Stimulated activated CD8-positive, alpha-beta memory T cell treated with anti-CD3 and anti-CD28 coated beads, Interleukin-15, amount 100 ng/mL, for 24 hours (primary cell): Measurements from ENCODE around the gene DHRS12.

Experiments used
- DNase-seq: peaks from one replicate; pipeline ENCODE4 v3.0.0-alpha.2; 2020; ENCODE audit warnings: low read depth

DHRS12 gene

DNA sequence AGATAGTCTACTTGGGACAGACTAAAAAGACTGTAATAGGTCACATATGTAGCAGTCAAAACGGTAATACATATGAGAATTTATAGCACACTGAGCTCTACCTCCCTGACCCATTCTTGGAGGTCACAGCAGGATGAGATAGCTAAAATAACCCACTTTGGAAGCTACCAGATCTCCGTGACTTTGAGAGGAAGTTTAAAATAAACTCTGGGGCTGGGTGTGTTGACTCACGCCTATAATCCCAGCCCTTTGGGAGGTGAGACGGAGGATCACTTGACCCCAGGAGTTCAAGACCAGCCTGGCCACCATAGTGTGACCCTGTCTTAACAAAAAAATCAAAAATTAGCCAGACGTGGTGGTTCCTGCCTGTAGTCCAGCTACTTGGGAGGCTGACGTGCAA, 45.3 kb downstream of the DHRS12 start:
- no peak for DNase-seq

- DNase-seq: no peak
These were observed 47.3 kb downstream of the DHRS12 start for GRCh38 chr13:51756651-51757050.

GRCh38 chr13:51747438-51748434, 56.2 kb downstream of the DHRS12 start:
- DNase-seq: no peak

- DNase-seq: no peak
These were observed 57.2 kb downstream of the DHRS12 start for GRCh38 chr13:51746802-51747201.

- DNase-seq: no peak
These were observed 58.7 kb downstream of the DHRS12 start for GRCh38 chr13:51745243-51745642.

- no peak for DNase-seq
These were observed 61.4 kb downstream of the DHRS12 start for GRCh38 chr13:51742611-51743010.

DNA sequence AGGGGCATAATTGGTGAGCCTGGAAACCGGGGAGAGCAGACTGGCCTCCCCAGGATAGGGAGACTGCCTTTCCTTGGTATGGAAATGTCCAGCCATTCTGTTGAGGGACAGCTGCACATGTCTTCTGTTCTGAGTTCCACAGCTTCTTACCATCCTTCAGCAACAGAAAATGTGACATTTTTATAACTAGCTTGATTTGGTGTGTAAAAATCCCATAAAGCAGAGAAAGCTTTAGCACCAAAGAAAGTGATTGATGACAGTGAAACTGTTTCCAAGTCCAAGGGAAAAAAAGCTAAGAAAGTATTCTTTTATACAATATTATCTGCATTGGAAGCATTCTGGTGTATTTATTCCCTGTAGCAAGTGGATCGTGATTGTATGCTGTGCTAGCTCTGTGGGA, 61.9 kb downstream of the DHRS12 start:
- DNase-seq: no peak

GRCh38 chr13:51740698-51741097, 63.3 kb downstream of the DHRS12 start:
- DNase-seq: no peak

DNA sequence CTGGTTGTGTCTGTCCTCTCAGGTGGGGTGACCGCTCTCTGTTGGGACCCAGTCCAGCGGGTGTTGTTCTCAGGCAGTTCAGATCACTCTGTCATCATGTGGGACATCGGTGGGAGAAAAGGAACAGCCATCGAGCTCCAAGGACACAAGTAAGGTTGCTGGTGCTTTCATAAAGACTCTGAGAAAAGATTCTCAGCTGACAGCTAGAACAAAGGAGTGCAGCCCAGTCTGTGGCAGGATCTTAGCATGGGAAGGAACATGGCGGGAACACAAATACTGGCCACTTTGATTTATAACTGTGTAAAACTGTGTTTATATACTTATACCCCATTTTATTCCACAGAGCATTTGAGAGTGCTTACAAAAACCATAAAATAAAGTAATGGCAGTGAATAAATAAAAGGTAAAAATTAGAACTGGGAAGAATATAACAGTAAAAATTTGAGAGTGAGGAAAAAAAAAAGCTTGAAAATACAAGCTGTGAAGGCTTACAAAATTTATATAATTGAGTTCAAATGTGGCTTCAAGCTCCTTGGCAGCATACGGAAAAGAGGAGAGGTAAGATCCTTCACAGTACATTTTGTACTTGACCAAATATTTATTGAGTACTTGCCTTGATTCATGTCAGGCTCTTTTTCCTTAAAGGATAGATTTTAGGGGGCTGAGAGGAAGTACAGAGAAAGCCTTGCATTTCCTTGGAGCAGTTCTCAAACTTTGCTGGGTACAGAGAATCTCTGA, 64.8 kb downstream of the DHRS12 start:
- no peak for DNase-seq

DNA sequence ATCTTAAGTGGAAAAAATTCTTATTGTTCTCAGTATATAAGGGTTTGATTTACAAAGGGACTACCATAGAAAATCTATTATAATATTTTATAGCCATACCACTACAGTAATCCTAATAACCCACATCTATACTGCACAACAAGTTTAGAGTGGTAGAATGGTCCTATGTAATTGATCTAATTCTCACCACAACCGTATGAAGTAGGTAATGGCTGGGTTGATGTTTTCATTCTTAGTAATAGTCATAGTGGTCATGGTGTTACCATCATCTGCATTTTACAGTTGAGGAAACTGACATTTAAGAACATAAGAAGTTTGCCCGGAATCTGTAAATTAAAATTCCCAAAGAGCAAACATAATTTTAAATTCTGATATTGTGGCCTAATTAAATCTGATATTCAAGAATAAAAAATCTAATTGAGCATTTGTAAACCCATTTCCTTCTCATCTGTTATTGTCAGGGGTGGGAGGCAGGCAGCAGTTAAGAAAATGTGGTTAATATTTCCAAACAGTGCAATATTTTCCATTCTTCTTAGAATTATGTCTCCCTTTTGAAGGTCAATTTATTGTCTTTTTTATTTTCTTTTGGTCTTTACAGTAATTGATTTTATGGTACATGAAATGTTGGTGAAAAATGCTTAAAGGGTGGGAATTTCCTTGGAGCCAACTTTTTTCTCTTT, 65.6 kb downstream of the DHRS12 start:
- DNase-seq: no peak

GRCh38 chr13:51737609-51738008, 66.4 kb downstream of the DHRS12 start:
- no peak for DNase-seq

- DNase-seq: no peak
These were observed 69.2 kb downstream of the DHRS12 start for GRCh38 chr13:51734786-51735185.

DNA sequence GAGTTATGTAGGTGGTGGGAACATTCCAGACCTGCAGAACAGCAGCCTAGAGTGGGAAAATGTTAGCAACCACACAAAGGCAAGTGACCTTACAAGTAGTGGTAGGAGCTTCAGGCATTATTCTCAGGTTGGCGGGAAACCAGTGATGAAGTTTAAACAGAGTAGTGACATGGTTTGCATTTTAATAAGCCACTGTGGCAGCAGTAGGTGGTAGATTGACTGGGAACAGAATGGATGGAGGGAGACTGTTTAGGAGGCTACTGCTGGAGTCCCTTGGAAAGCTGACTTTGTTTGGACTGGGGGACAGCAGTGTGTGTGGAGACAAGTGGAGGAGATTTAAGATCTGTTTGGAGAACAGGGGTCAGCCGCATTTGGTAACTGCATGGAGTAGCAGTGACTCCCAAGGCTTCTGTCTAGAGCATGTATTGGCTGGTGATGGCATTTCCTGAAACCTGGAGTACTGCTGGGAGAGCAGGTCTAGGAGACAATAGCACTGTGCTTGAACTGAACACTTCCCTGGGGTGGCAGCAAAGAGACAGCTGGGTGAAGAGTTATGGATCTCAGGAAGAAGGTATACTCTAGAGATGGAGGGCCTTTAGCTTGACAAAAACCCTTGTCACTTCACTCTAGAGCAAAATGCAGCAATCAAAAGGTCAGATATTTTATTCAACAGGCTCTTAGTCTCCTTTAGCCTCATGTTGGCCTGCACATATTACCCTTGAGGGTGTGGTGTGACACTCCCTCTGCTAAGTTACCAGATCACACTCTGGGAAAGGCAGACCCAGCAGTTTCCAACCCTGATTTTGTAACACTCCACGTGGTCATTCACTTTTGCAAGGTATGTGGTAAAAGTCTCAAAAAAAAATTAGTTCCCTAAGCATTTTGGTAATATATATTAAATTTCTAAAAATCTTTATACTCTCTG, 70.3 kb downstream of the DHRS12 start:
- DNase-seq: no peak

GRCh38 chr13:51731759-51732158, 72.2 kb downstream of the DHRS12 start:
- DNase-seq: no peak

- no peak for DNase-seq
These were observed 73.0 kb downstream of the DHRS12 start for GRCh38 chr13:51730927-51731326.

GRCh38 chr13:51729866-51730553, 74.0 kb downstream of the DHRS12 start:
- DNase-seq: no peak

DNA sequence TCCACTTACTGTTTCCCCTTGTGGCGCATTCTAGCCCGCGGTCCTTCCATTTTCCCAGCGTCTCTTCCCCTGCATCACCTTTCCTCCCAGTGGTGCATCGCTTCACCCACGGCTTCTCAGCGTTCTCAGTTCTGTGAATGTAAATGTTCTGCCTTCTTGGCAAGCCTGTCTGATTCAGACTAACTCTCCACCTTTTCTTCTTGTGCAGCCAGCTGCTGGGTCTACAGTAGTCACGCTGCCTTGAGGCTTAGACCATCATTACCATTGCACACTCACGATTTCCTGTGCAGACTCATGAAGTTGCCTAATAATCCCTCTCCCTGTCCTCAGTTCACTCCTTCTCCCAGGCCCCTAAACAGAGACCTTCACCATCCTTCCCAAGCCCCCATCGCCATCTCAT, 75.0 kb downstream of the DHRS12 start:
- DNase-seq: no peak

DNA sequence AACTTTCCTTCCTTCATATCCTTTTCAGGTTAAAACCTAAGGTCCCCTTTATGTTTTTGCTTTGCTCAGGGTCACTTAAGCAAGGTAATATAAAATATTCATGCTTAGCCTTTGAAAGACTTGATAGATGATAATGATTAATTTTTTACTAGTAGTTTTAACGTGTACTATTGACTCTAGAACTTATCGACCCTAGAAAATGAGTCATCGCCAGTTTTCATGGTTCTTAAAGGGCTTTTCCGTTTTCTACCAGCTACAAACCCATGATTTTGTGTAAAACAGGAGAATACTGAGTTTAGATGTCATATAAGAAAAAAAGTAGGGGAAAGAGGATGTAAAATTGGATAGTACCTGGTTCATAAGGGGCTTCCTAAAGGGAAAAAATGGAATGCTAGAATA, 75.7 kb downstream of the DHRS12 start:
- DNase-seq: no peak

GRCh38 chr13:51727634-51728274, 76.2 kb downstream of the DHRS12 start:
- DNase-seq: no peak

GRCh38 chr13:51726446-51727193, 77.3 kb downstream of the DHRS12 start:
- no peak for DNase-seq
